WTC11 (cell line): ENCODE measurements around the gene KCMF1. TPM values are rescaled to one million over a fixed set of nuclear protein-coding genes. Genes with fewer than 3 reads are reported as not detected.
A peak's percentile ranks its signal among the peaks of the same experiment; 100 is the strongest.

ENCODE experiments used
- ATAC-seq: fragments of 200-7000 bp; cut with Tn5 transposase; 2 replicates; pipeline ENCODE4 v1.10.0; 2021; ENCODE audit warnings: mild to moderate bottlenecking, moderate library complexity
- CTCF ChIA-PET: fragments of 300-600 bp; sonication (Branson Sonifier 250); formaldehyde crosslinking; loops from one replicate; lab custom pipeline; 2021; ENCODE audit warnings: antibody characterized with exemption; lab: Charles Lee
- POLR2A ChIA-PET: fragments of 350-600 bp; sonication (Branson Sonifier 250); formaldehyde crosslinking; loops from one replicate; lab custom pipeline; 2021; ENCODE audit warnings: antibody characterized with exemption; lab: Charles Lee
- DNase-seq: peaks from one replicate; pipeline ENCODE4 v3.0.0; 2021; ENCODE audit warnings: low spot score
- H3K27ac Mint-ChIP-seq: 2 replicates; pipeline ENCODE4 v1.8.0; 2021; ENCODE audit warnings: mixed read lengths
- H3K27me3 Mint-ChIP-seq: 2 replicates; pipeline ENCODE4 v1.8.0; 2021; ENCODE audit warnings: low read depth, mild to moderate bottlenecking, moderate library complexity, mixed read lengths
- H3K36me3 Mint-ChIP-seq: 2 replicates; pipeline ENCODE4 v1.8.0; 2021; ENCODE audit warnings: mixed read lengths
- H3K4me1 Mint-ChIP-seq: 2 replicates; pipeline ENCODE4 v1.8.0; 2022; ENCODE audit warnings: mixed read lengths
- H3K4me3 Mint-ChIP-seq: 2 replicates; pipeline ENCODE4 v1.8.0; 2021; ENCODE audit warnings: mild to moderate bottlenecking, moderate library complexity, mixed read lengths
- H3K9me3 Mint-ChIP-seq: 2 replicates; pipeline ENCODE4 v1.8.0; 2021; ENCODE audit warnings: mixed read lengths
- ATF1 ChIP-seq: sonication (generic); formaldehyde crosslinking; IDR thresholded peaks from 2 replicates; pipeline ENCODE4 v1.8.1; 2023; ENCODE audit warnings: mild to moderate bottlenecking, moderate library complexity, missing genetic modification reagents
- ATF2 ChIP-seq: sonication (generic); formaldehyde crosslinking; IDR thresholded peaks from 2 replicates; pipeline ENCODE4 v1.8.1; 2022; ENCODE audit warnings: low read depth, missing genetic modification reagents, borderline replicate concordance
- ATF6 ChIP-seq: sonication (generic); formaldehyde crosslinking; IDR thresholded peaks from 2 replicates; pipeline ENCODE4 v1.8.1; 2023; ENCODE audit warnings: mild to moderate bottlenecking, missing genetic modification reagents
- ESRRA ChIP-seq: sonication (generic); formaldehyde crosslinking; IDR thresholded peaks from 2 replicates; pipeline ENCODE4 v1.8.1; 2022; ENCODE audit warnings: mild to moderate bottlenecking, missing genetic modification reagents, borderline replicate concordance
- FOXJ3 ChIP-seq: sonication (generic); formaldehyde crosslinking; IDR thresholded peaks from 2 replicates; pipeline ENCODE4 v1.9.0; 2021; ENCODE audit warnings: missing genetic modification reagents, mild to moderate bottlenecking, borderline replicate concordance
- GABPB1 ChIP-seq: sonication (generic); formaldehyde crosslinking; IDR thresholded peaks from 2 replicates; pipeline ENCODE4 v1.8.1; 2023; ENCODE audit warnings: mild to moderate bottlenecking, missing genetic modification reagents
- GTF2I ChIP-seq: fragments of 250-450 bp; sonication (Bioruptor Pico); conservative IDR thresholded peaks from 2 replicates; pipeline ENCODE4 v1.4.0; 2021; ENCODE audit warnings: mild to moderate bottlenecking
- IRF1 ChIP-seq: sonication (generic); formaldehyde crosslinking; IDR thresholded peaks from 2 replicates; pipeline ENCODE4 v1.8.0; 2023; ENCODE audit warnings: missing genetic modification reagents
- IRF2 ChIP-seq: sonication (generic); formaldehyde crosslinking; IDR thresholded peaks from 2 replicates; pipeline ENCODE4 v1.8.0; 2022; ENCODE audit warnings: low read depth, missing genetic modification reagents, borderline replicate concordance
- JUN ChIP-seq: sonication (generic); formaldehyde crosslinking; IDR thresholded peaks from 2 replicates; pipeline ENCODE4 v1.8.0; 2023; ENCODE audit warnings: mild to moderate bottlenecking, missing genetic modification reagents
- NR3C1 ChIP-seq: sonication (generic); formaldehyde crosslinking; conservative IDR thresholded peaks from 2 replicates; pipeline ENCODE4 v1.8.1; 2023; ENCODE audit warnings: low read depth, mild to moderate bottlenecking, missing genetic modification reagents
- PRRX2 ChIP-seq: fragments of 250-450 bp; sonication (Bioruptor Pico); IDR thresholded peaks from 2 replicates; pipeline ENCODE4 v1.8.0; 2021; ENCODE audit warnings: mild to moderate bottlenecking
- SMAD3 ChIP-seq: sonication (generic); formaldehyde crosslinking; IDR thresholded peaks from 2 replicates; pipeline ENCODE4 v1.8.0; 2022; ENCODE audit warnings: missing genetic modification reagents, mild to moderate bottlenecking, borderline replicate concordance
- SMAD4 ChIP-seq: sonication (generic); formaldehyde crosslinking; IDR thresholded peaks from 2 replicates; pipeline ENCODE4 v1.8.0; 2022; ENCODE audit warnings: mild to moderate bottlenecking, missing genetic modification reagents
- TCF7 ChIP-seq: sonication (generic); formaldehyde crosslinking; IDR thresholded peaks from 2 replicates; pipeline ENCODE4 v1.8.0; 2022; ENCODE audit warnings: mild to moderate bottlenecking, low read depth, missing genetic modification reagents, moderate library complexity
- USF1 ChIP-seq: sonication (generic); formaldehyde crosslinking; IDR thresholded peaks from 2 replicates; pipeline ENCODE4 v1.8.0; 2022; ENCODE audit warnings: mild to moderate bottlenecking, missing genetic modification reagents
- ZBTB43 ChIP-seq: sonication (generic); formaldehyde crosslinking; IDR thresholded peaks from 2 replicates; pipeline ENCODE4 v1.8.1; 2023; ENCODE audit warnings: mild to moderate bottlenecking, missing genetic modification reagents
- ZNF232 ChIP-seq: sonication (generic); formaldehyde crosslinking; IDR thresholded peaks from 2 replicates; pipeline ENCODE4 v1.8.0; 2022; ENCODE audit warnings: mild to moderate bottlenecking, missing genetic modification reagents
- ZNF263 ChIP-seq: sonication (generic); formaldehyde crosslinking; IDR thresholded peaks from 2 replicates; pipeline ENCODE4 v1.8.1; 2022; ENCODE audit warnings: low read depth, mild to moderate bottlenecking, moderate library complexity, missing genetic modification reagents
- ZNF281 ChIP-seq: sonication (generic); formaldehyde crosslinking; IDR thresholded peaks from 2 replicates; pipeline ENCODE4 v1.8.0; 2023; ENCODE audit warnings: mild to moderate bottlenecking, missing genetic modification reagents
- ZSCAN18 ChIP-seq: fragments of 250-450 bp; sonication (Bioruptor Pico); IDR thresholded peaks from 2 replicates; pipeline ENCODE4 v2.1.2; 2022; ENCODE audit warnings: mild to moderate bottlenecking, moderate library complexity
- total RNA-seq: library from RNA; stranded (reverse); gene quantifications from 3 replicates; pipeline ENCODE4 v1.2.3, GENCODE V29; 2021

KCMF1 gene
- total RNA-seq, 1 experiment from 2014 or later, result 117 TPM

- ChIA-PET POLR2A (no interaction called here), CTCF (interaction anchor here (0.8 to 1.3 kb wide), 2 partner anchors 132 to 241 kb away, joined by 3 to 4 read pairs; no protein-coding TSS in a partner anchor)
- no peak for DNase-seq
- Mint-ChIP-seq H3K27me3 (no peaks in the 10 kb centered on the region), H3K27ac (peak overlapping the region; percentile 71), H3K9me3 (no peaks in the 10 kb centered on the region), H3K4me1 (peaks cover 38% of the 10 kb centered on the region), H3K4me3 (no peak overlapping the region), H3K36me3 (peaks cover 11% of the 10 kb centered on the region)
- peak; percentile 72 for ATAC-seq
- TF ChIP-seq ZNF281 (CRISPR knock-in tag), result no peak
- no peak for TF ChIP-seq SMAD3 (CRISPR knock-in tag)
- TF ChIP-seq ATF2 (CRISPR knock-in tag), result no peak
Observed at GRCh38 chr2:85057226-85057962, 86.4 kb downstream of the KCMF1 start.

GRCh38 chr2:85061896-85062295, 90.9 kb downstream of the KCMF1 start:
- Mint-ChIP-seq H3K9me3 (0 out of 2 replicates have a peak, but pooled peaks cover 6% of the 10 kb centered on the region), H3K4me3 (no peak overlapping the region), H3K27ac (no peak overlapping the region), H3K27me3 (peaks cover 21% of the 10 kb centered on the region), H3K4me1 (peaks cover 32% of the 10 kb centered on the region), H3K36me3 (no peaks in the 10 kb centered on the region)
- DNase-seq, result no peak
- ChIA-PET POLR2A (no interaction called here), CTCF (interaction anchor here (2.9 kb wide), 1 partner anchor 136 kb away, joined by 10 read pairs; no protein-coding TSS in a partner anchor)
- no peak for TF ChIP-seq ZNF232 (CRISPR knock-in tag)
- no peak for ATAC-seq

- Mint-ChIP-seq H3K27ac (no peak overlapping the region), H3K4me3 (no peak overlapping the region), H3K9me3 (0 out of 2 replicates have a peak, but pooled peaks cover 6% of the 10 kb centered on the region), H3K36me3 (no peaks in the 10 kb centered on the region), H3K27me3 (peaks cover 24% of the 10 kb centered on the region), H3K4me1 (peaks cover 32% of the 10 kb centered on the region)
- ATAC-seq, result no peak
- DNase-seq, result no peak
- POLR2A ChIA-PET, result no interaction called here
- CTCF ChIA-PET, result interaction anchor here (2.9 kb wide), 1 partner anchor 136 kb away, joined by 10 read pairs; no protein-coding TSS in a partner anchor
- no peak for TF ChIP-seq ZBTB43 (CRISPR knock-in tag)
- TF ChIP-seq IRF2 (CRISPR knock-in tag), result no peak
- no peak for TF ChIP-seq IRF1 (CRISPR knock-in tag)
- no peak for TF ChIP-seq NR3C1
- TF ChIP-seq FOXJ3 (CRISPR knock-in tag), result no peak
- no peak for TF ChIP-seq ATF6 (CRISPR knock-in tag)
- TF ChIP-seq ATF1 (CRISPR knock-in tag), result no peak
- no peak for TF ChIP-seq JUN (CRISPR knock-in tag)
- TF ChIP-seq SMAD4 (CRISPR knock-in tag), result no peak
- TF ChIP-seq USF1 (CRISPR knock-in tag), result no peak
- no peak for TF ChIP-seq TCF7 (CRISPR knock-in tag)
- TF ChIP-seq ESRRA (CRISPR knock-in tag), result no peak
- TF ChIP-seq ZNF263 (CRISPR knock-in tag), result no peak
- TF ChIP-seq GTF2I (CRISPR knock-in tag), result no peak
- TF ChIP-seq ZSCAN18 (CRISPR knock-in tag), result no peak
- TF ChIP-seq PRRX2 (CRISPR knock-in tag), result no peak
- no peak for TF ChIP-seq GABPB1 (CRISPR knock-in tag)
Observed at GRCh38 chr2:85062565-85062964, 91.6 kb downstream of the KCMF1 start.
